ENCODE results near the gene DYNLT4.
"Not testable (repeated sequence)": the region's sequence is repeated elsewhere in the genome, so short reads cannot be mapped to it uniquely, and the experiment has no call there.

Gene DYNLT4

GRCh38 chr1:44828003-44828651 is 21.0 kb upstream of the DYNLT4 start:
- DNase-seq, result no peak

- DNase-seq, result no peak
Observed at GRCh38 chr1:44827197-44828002, 20.2 kb upstream of the DYNLT4 start.

GRCh38 chr1:44826375-44827196 is 19.4 kb upstream of the DYNLT4 start:
- DNase-seq, result no peak

- not testable (repeated sequence) for DNase-seq
Observed at GRCh38 chr1:44824392-44824791, 17.2 kb upstream of the DYNLT4 start.

GRCh38 chr1:44822981-44823451 is 15.9 kb upstream of the DYNLT4 start:
- no peak for DNase-seq

- no peak for DNase-seq
Observed at GRCh38 chr1:44822131-44822701, 15.1 kb upstream of the DYNLT4 start.

GRCh38 chr1:44821240-44821715 is 14.1 kb upstream of the DYNLT4 start:
- DNase-seq, result no peak

GRCh38 chr1:44820328-44821239 is 13.4 kb upstream of the DYNLT4 start:
- DNase-seq, result no peak

- peak; percentile 71 for DNase-seq
Observed at GRCh38 chr1:44819608-44820327, 12.6 kb upstream of the DYNLT4 start.

GRCh38 chr1:44819196-44819607 is 12.1 kb upstream of the DYNLT4 start:
- no peak for DNase-seq

GRCh38 chr1:44817771-44818495 is 10.8 kb upstream of the DYNLT4 start:
- DNase-seq, result no peak

- DNase-seq, result no peak
Observed at GRCh38 chr1:44817307-44817706, 10.2 kb upstream of the DYNLT4 start.

GRCh38 chr1:44815926-44816325 is 8.8 kb upstream of the DYNLT4 start:
- DNase-seq, result not testable (repeated sequence)

GRCh38 chr1:44812822-44813543 is 5.8 kb upstream of the DYNLT4 start:
- no peak for DNase-seq

- no peak for DNase-seq
Observed at GRCh38 chr1:44811234-44811633, 4.1 kb upstream of the DYNLT4 start.

GRCh38 chr1:44810762-44811105 is 3.6 kb upstream of the DYNLT4 start:
- DNase-seq, result not testable (repeated sequence)

GRCh38 chr1:44810101-44810761 is 3.1 kb upstream of the DYNLT4 start:
- DNase-seq, result peak; percentile 34

- DNase-seq, result peak; percentile 79
Observed at GRCh38 chr1:44808938-44809917, 2.1 kb upstream of the DYNLT4 start.

Measured in T-helper 9 cell (primary cell).